H1 (cell line): ENCODE measurements around the gene KCNJ3. TPM values are rescaled to one million over a fixed set of nuclear protein-coding genes. Genes with fewer than 3 reads are reported as not detected.

Experiments
- CTCF ChIA-PET: fragments of 300-600 bp; sonication (Branson Sonifier 250); formaldehyde crosslinking; loops from one replicate; lab custom pipeline; 2021; ENCODE audit not compliant: partially characterized antibody; lab: Charles Lee
- POLR2A ChIA-PET: fragments of 300-600 bp; sonication (Branson Sonifier 250); formaldehyde crosslinking; loops from one replicate; lab custom pipeline; 2021; ENCODE audit warnings: inconsistent platforms; ENCODE audit not compliant: partially characterized antibody; lab: Charles Lee
- DNase-seq, 2 experiments: peaks; one replicate each; pipeline versions ENCODE4 v3.0.0 to v3.0.0-alpha.2; 2010 to 2022; ENCODE audit warnings: low spot score in 2 of 2, low read depth in 1 of 2, mixed read lengths in 1 of 2
- FAIRE-seq: peaks from 2 replicates; lab custom pipeline; 2011; peaks lifted over from hg19 to GRCh38; lab: Jason Lieb, UNC
- H2AFZ ChIP-seq: 2 replicates; pipeline ENCODE4 v1.8.1; 2012; ENCODE audit warnings: low read length, inconsistent platforms
- H2AK5ac ChIP-seq: 2 replicates; pipeline ENCODE4 v1.6.1; 2013; ENCODE audit warnings: low read depth, low read length
- H2BK120ac ChIP-seq: replicated peaks from 2 replicates; pipeline ENCODE3; 2013; ENCODE audit warnings: low read depth, low read length, inconsistent platforms
- H2BK12ac ChIP-seq: 2 replicates; pipeline ENCODE4 v1.6.1; 2013; ENCODE audit warnings: low read depth, low read length
- H2BK15ac ChIP-seq: 2 replicates; pipeline ENCODE4 v1.6.1; 2013; ENCODE audit warnings: low read length
- H2BK20ac ChIP-seq: 2 replicates; pipeline ENCODE4 v1.6.1; 2013; ENCODE audit warnings: low read length
- H2BK5ac ChIP-seq: 2 replicates; pipeline ENCODE4 v1.6.1; 2013; ENCODE audit warnings: low read depth, low read length
- H3K14ac ChIP-seq: 2 replicates; pipeline ENCODE4 v1.6.1; 2013; ENCODE audit warnings: inconsistent platforms; ENCODE audit not compliant: insufficient read length
- H3K18ac ChIP-seq: 2 replicates; pipeline ENCODE4 v1.6.1; 2013; ENCODE audit warnings: low read length; ENCODE audit errors: extremely low read depth
- H3K23ac ChIP-seq: 2 replicates; pipeline ENCODE4 v1.6.1; 2013; ENCODE audit warnings: inconsistent platforms; ENCODE audit not compliant: insufficient read length
- H3K23me2 ChIP-seq: 2 replicates; pipeline ENCODE4 v1.6.1; 2013; ENCODE audit warnings: low read depth, low read length
- H3K27ac ChIP-seq: 2 replicates; pipeline ENCODE4 v1.6.1; 2011; ENCODE audit warnings: low read depth, low read length, inconsistent platforms
- H3K27me3 ChIP-seq, 4 experiments: replicated peaks in 1 of 4; 1 replicate in 1 of 4; 2 replicates in 3 of 4; pipeline versions ENCODE4 v1.6.1 to v1.8.1; 2011 to 2013; ENCODE audit warnings: low read length in 3 of 4, mild to moderate bottlenecking in 3 of 4, inconsistent platforms in 2 of 4, mixed read lengths in 2 of 4, moderate library complexity in 1 of 4; ENCODE audit not compliant: control insufficient read depth in 3 of 4, insufficient read depth in 3 of 4; ENCODE audit errors: extremely low read depth in 1 of 4
- H3K36me3 ChIP-seq, 4 experiments: 2 replicates each; pipeline versions ENCODE4 v1.6.1 to v1.8.1; 2011 to 2013; ENCODE audit warnings: mild to moderate bottlenecking in 4 of 4, low read length in 3 of 4, moderate library complexity in 2 of 4, control low read depth in 1 of 4, inconsistent platforms in 1 of 4; ENCODE audit not compliant: insufficient read depth in 4 of 4, control insufficient read depth in 2 of 4
- H3K4ac ChIP-seq: replicated peaks from 2 replicates; pipeline ENCODE3; 2013; ENCODE audit warnings: low read length, low read depth, mixed read lengths, inconsistent platforms; ENCODE audit not compliant: insufficient read length
- H3K4me1 ChIP-seq, 4 experiments: replicated peaks in 1 of 4; 1 replicate in 1 of 4; 2 replicates in 3 of 4; pipeline versions ENCODE4 v1.6.1 to v1.8.1; 2011 to 2013; ENCODE audit warnings: low read length in 3 of 4, inconsistent platforms in 2 of 4, mixed read lengths in 1 of 4; ENCODE audit not compliant: insufficient read depth in 4 of 4, control insufficient read depth in 3 of 4
- H3K4me2 ChIP-seq, 2 experiments: 2 replicates each; pipeline versions ENCODE4 v1.6.1 to v1.8.1; 2011 to 2013; ENCODE audit warnings: low read depth in 2 of 2, low read length in 2 of 2, control low read depth in 1 of 2, inconsistent platforms in 1 of 2, mild to moderate bottlenecking in 1 of 2; ENCODE audit not compliant: insufficient read depth in 1 of 2
- H3K4me3 ChIP-seq, 4 experiments: fragments of 200-600, 300-600 bp in 1 of 4; sonication (generic), shearing (Covaris generic), sonication (Bioruptor Twin) in 1 of 4; 2 replicates each; pipeline versions ENCODE4 v1.5.1 to v1.8.1; 2011 to 2016; ENCODE audit warnings: low read length in 4 of 4, low read depth in 3 of 4, control low read depth in 2 of 4, inconsistent platforms in 2 of 4, mild to moderate bottlenecking in 2 of 4, mixed read lengths in 1 of 4, moderate library complexity in 1 of 4; ENCODE audit not compliant: insufficient read depth in 2 of 4; ENCODE audit errors: extremely low read depth in 1 of 4
- H3K56ac ChIP-seq: replicated peaks from 2 replicates; pipeline ENCODE3; 2013; ENCODE audit warnings: low read depth, mild to moderate bottlenecking, mixed read lengths, low read length, inconsistent platforms; ENCODE audit not compliant: insufficient read length
- H3K79me1 ChIP-seq: 2 replicates; pipeline ENCODE4 v1.6.1; 2013; ENCODE audit warnings: low read depth, low read length, control low read depth
- H3K79me2 ChIP-seq, 2 experiments: 2 replicates each; pipeline versions ENCODE4 v1.6.1 to v1.8.1; 2012 to 2013; ENCODE audit warnings: low read length in 2 of 2, mild to moderate bottlenecking in 2 of 2, inconsistent platforms in 1 of 2; ENCODE audit not compliant: insufficient read depth in 2 of 2, control insufficient read depth in 1 of 2
- H3K9ac ChIP-seq, 4 experiments: replicated peaks in 1 of 4; 1 replicate in 1 of 4; 2 replicates in 3 of 4; pipeline versions ENCODE4 v1.6.1 to v1.8.1; 2011 to 2013; ENCODE audit warnings: low read depth in 3 of 4, low read length in 3 of 4, control low read depth in 2 of 4, mild to moderate bottlenecking in 2 of 4, moderate library complexity in 2 of 4, inconsistent platforms in 1 of 4; ENCODE audit errors: extremely low read depth in 1 of 4
- H3K9me3 ChIP-seq, 2 experiments: 2 replicates each; pipeline versions ENCODE4 v1.6.1 to v1.8.1; 2012 to 2013; ENCODE audit warnings: mild to moderate bottlenecking in 2 of 2, moderate library complexity in 2 of 2, control low read depth in 1 of 2, inconsistent platforms in 1 of 2, low read depth in 1 of 2, low read length in 1 of 2, mixed read lengths in 1 of 2; ENCODE audit not compliant: insufficient read depth in 2 of 2
- H4K20me1 ChIP-seq, 2 experiments: replicated peaks in 1 of 2; 2 replicates each; pipeline versions ENCODE3 to v1.8.1; 2011 to 2013; ENCODE audit warnings: inconsistent platforms in 2 of 2, low read length in 2 of 2, mild to moderate bottlenecking in 1 of 2; ENCODE audit not compliant: insufficient read depth in 2 of 2, control insufficient read depth in 1 of 2
- H4K5ac ChIP-seq: 2 replicates; pipeline ENCODE4 v1.6.1; 2013; ENCODE audit warnings: low read length, low read depth, mixed read lengths, inconsistent platforms; ENCODE audit not compliant: insufficient read length
- H4K8ac ChIP-seq: 2 replicates; pipeline ENCODE4 v1.8.0; 2013; ENCODE audit warnings: mild to moderate bottlenecking, moderate library complexity, low read length, inconsistent platforms; ENCODE audit not compliant: insufficient read depth; ENCODE audit errors: extremely low read depth
- H4K91ac ChIP-seq: replicated peaks from 2 replicates; pipeline ENCODE3; 2013; ENCODE audit warnings: low read length, mixed read lengths, inconsistent platforms; ENCODE audit not compliant: insufficient read length
- CHD1 ChIP-seq: IDR thresholded peaks from 2 replicates; pipeline ENCODE4 v1.6.1; 2012; ENCODE audit warnings: low read depth, low read length, improper control_type of control experiment
- SRF ChIP-seq: IDR thresholded peaks from 2 replicates; pipeline ENCODE4 v1.6.1; 2011; ENCODE audit warnings: mild to moderate bottlenecking, low read depth, low read length, moderate library complexity
- YY1 ChIP-seq: IDR thresholded peaks from 2 replicates; pipeline ENCODE4 v1.6.1; 2011; ENCODE audit warnings: low read depth, mild to moderate bottlenecking, low read length
- WGBS, 2 experiments: shearing (Covaris generic) in 1 of 2; methylation state at CpG; one replicate each; pipeline versions ENCODE4 v1.1.6 to v1.1.7; 2013 to 2015; ENCODE audit warnings: low lambda C conversion rate in 2 of 2, mixed read lengths in 2 of 2, inconsistent platforms in 1 of 2, low coverage in 1 of 2, missing lambda C conversion rate in 1 of 2; ENCODE audit not compliant: insufficient replicate concordance in 2 of 2, insufficient coverage in 1 of 2, insufficient read length in 1 of 2; ENCODE audit errors: extremely low coverage in 1 of 2, missing lambda C conversion rate in 1 of 2; 5-methylcytosine and 5-hydroxymethylcytosine counted together
- polyA plus RNA-seq, 7 experiments: library from polyadenylated mRNA; depleted of rRNA in 3 of 7; stranded (reverse) in 5 of 7; unstranded in 2 of 7; fragments of >200 nt in 5 of 7; fragments of 200-250 nt in 2 of 7; gene quantifications; 1 replicate in 5 of 7; 2 replicates in 1 of 7; 4 replicates in 1 of 7; pipeline versions ENCODE4 v1.2.1 to v1.2.3, GENCODE V29; 2011 to 2013; ENCODE audit warnings: missing spikeins in 2 of 7, mixed read lengths in 2 of 7
- total RNA-seq: library from RNA; stranded (reverse); fragmentation: NEBNext Ultra II Directional; extraction: Animal tissue kit (Norgen Biotek cat#: 25700); gene quantifications from 2 replicates; pipeline ENCODE4 v1.2.1, GENCODE V29; 2021

Gene KCNJ3
- total and polyA plus RNA-seq, 2 of the 8 experiments (the other 6 are each of a cell fraction or from before 2014, with no cell fraction given) = 0.11 to 0.50 TPM

- H2AK5ac ChIP-seq = no peak overlapping the region
- no peak overlapping the region for H2BK5ac ChIP-seq
- H3K56ac ChIP-seq = no peak overlapping the region
- no peak overlapping the region for H3K18ac ChIP-seq
- H3K4ac ChIP-seq = no peak overlapping the region
- no peaks in the 10 kb centered on the region for H3K36me3 ChIP-seq
- no peak overlapping the region for H2BK120ac ChIP-seq
- H3K4me2 ChIP-seq = no peak overlapping the region
- FAIRE-seq = no peak
- DNase-seq = no peak
- CTCF ChIA-PET = no interaction called here
- H4K91ac ChIP-seq = no peak overlapping the region
- H3K4me1 ChIP-seq = no peaks in the 10 kb centered on the region
- no peak for TF ChIP-seq YY1
- TF ChIP-seq CHD1 = no peak
- no peak for TF ChIP-seq SRF
- H3K79me1 ChIP-seq = no peaks in the 10 kb centered on the region
- no peaks in the 10 kb centered on the region for H3K27me3 ChIP-seq
- no peaks in the 10 kb centered on the region for H3K9me3 ChIP-seq
- H3K23ac ChIP-seq = no peak overlapping the region
- no peak overlapping the region for H4K5ac ChIP-seq
- no peaks in the 10 kb centered on the region for H3K23me2 ChIP-seq
- H3K27ac ChIP-seq = no peak overlapping the region
- H4K20me1 ChIP-seq = no peaks in the 10 kb centered on the region
- no peak overlapping the region for H4K8ac ChIP-seq
- no peak overlapping the region for H2BK12ac ChIP-seq
- H3K4me3 ChIP-seq = no peak overlapping the region
- H3K9ac ChIP-seq = peak overlapping the region in 1 of 4 experiments; percentile 34; a peak in 1 of 7 replicates
- H3K79me2 ChIP-seq = no peaks in the 10 kb centered on the region
- H2BK15ac ChIP-seq = no peak overlapping the region
- H2AFZ ChIP-seq = no peak overlapping the region
- 94% methylated on average over 1 of the region's 1 CpG; no CpG with 5 or more reads in 1 of the 2 experiments for WGBS, 2 experiments
- H3K14ac ChIP-seq = no peak overlapping the region
- H2BK20ac ChIP-seq = no peak overlapping the region
- POLR2A ChIA-PET = no interaction called here
Observed at GRCh38 chr2:154901063-154901462, 202.6 kb downstream of the KCNJ3 start.
